Hepatocyte (in vitro differentiated cells): ENCODE data around the gene KIF26B. TPM values are rescaled to one million over a fixed set of nuclear protein-coding genes. Genes with fewer than 3 reads are reported as not detected.

Source experiments
- DNase-seq: peaks from one replicate; pipeline ENCODE4 v3.0.0-alpha.2; 2016; ENCODE audit warnings: low spot score
- H2AFZ ChIP-seq: fragments of 200-600 bp; sonication (generic); 2 replicates; pipeline ENCODE4 v1.6.0; 2016; ENCODE audit warnings: antibody characterized with exemption, mild to moderate bottlenecking
- H3K27ac ChIP-seq: fragments of 200-600 bp; sonication (generic); 2 replicates; pipeline ENCODE4 v1.5.1; 2016; ENCODE audit warnings: mild to moderate bottlenecking
- H3K27me3 ChIP-seq: fragments of 200-600 bp; sonication (generic); 2 replicates; pipeline ENCODE4 v1.6.1; 2016
- H3K36me3 ChIP-seq: fragments of 200-600 bp; sonication (generic); replicated peaks from 2 replicates; pipeline ENCODE4 v1.5.1; 2016; ENCODE audit warnings: low read depth; ENCODE audit not compliant: insufficient read depth
- H3K4me1 ChIP-seq: fragments of 200-600 bp; sonication (generic); 2 replicates; pipeline ENCODE4 v1.5.1; 2016; ENCODE audit warnings: mild to moderate bottlenecking, moderate library complexity; ENCODE audit not compliant: insufficient read depth
- H3K4me2 ChIP-seq: fragments of 200-600 bp; sonication (generic); 2 replicates; pipeline ENCODE4 v1.6.0; 2016
- H3K4me3 ChIP-seq: fragments of 200-600 bp; sonication (generic); 2 replicates; pipeline ENCODE4 v1.5.1; 2016; ENCODE audit warnings: mild to moderate bottlenecking
- H3K79me2 ChIP-seq: fragments of 200-600 bp; sonication (generic); 2 replicates; pipeline ENCODE4 v1.6.0; 2017; ENCODE audit warnings: mild to moderate bottlenecking
- H3K9me2 ChIP-seq: fragments of 200-600 bp; sonication (generic); replicated peaks from 2 replicates; pipeline ENCODE4 v1.6.0; 2017; ENCODE audit warnings: mild to moderate bottlenecking; ENCODE audit not compliant: insufficient read depth
- H3K9me3 ChIP-seq: fragments of 200-600 bp; sonication (generic); 2 replicates; pipeline ENCODE4 v1.5.1; 2016; ENCODE audit warnings: low read depth, mild to moderate bottlenecking
- H4K20me1 ChIP-seq: fragments of 200-600 bp; sonication (generic); 2 replicates; pipeline ENCODE4 v1.6.0; 2016; ENCODE audit warnings: mild to moderate bottlenecking; ENCODE audit not compliant: insufficient read depth, poor library complexity, severe bottlenecking
- CTCF ChIP-seq: fragments of 200-600 bp; sonication (generic); IDR thresholded peaks from 2 replicates; pipeline ENCODE4 v1.5.1; 2016; ENCODE audit warnings: antibody characterized with exemption, mild to moderate bottlenecking; ENCODE audit not compliant: poor library complexity
- EZH2 ChIP-seq: fragments of 200-600 bp; sonication (generic); IDR thresholded peaks from 2 replicates; pipeline ENCODE4 v1.6.1; 2016; ENCODE audit warnings: antibody characterized with exemption, mild to moderate bottlenecking, borderline replicate concordance
- EZH2phosphoT487 ChIP-seq: fragments of 200-600 bp; sonication (generic); IDR thresholded peaks from one replicate; pipeline ENCODE4 v1.6.1; 2018; ENCODE audit warnings: antibody characterized with exemption, mild to moderate bottlenecking, low read depth, moderate library complexity; ENCODE audit not compliant: unreplicated experiment, severe bottlenecking
- WGBS: methylation state at CpG from one replicate; pipeline ENCODE4 v1.1.6; 2016; ENCODE audit warnings: low lambda C conversion rate; ENCODE audit errors: missing lambda C conversion rate; 5-methylcytosine and 5-hydroxymethylcytosine counted together
- polyA plus RNA-seq: library from polyadenylated mRNA; unstranded; fragments of >200 nt; fragmentation: Nextera tagmentation; extraction: Ambion mirVana; gene quantifications from 2 replicates; pipeline ENCODE4 v1.2.1, GENCODE V29; 2016
- total RNA-seq: library from RNA; depleted of rRNA; stranded (reverse); fragments of >200 nt; gene quantifications from 2 replicates; pipeline ENCODE4 v1.2.3, GENCODE V29; 2014

The KIF26B gene
- total and polyA plus RNA-seq, 2 experiments from 2014 or later, result 12.7 to 21.6 TPM

- DNase-seq, result peak; percentile 44
- Histone ChIP-seq H3K27ac (peak overlapping the region; percentile 48), H4K20me1 (no peaks in the 10 kb centered on the region), H3K9me2 (no peaks in the 10 kb centered on the region), H3K4me3 (no peak overlapping the region), H3K79me2 (no peaks in the 10 kb centered on the region), H3K36me3 (no peaks in the 10 kb centered on the region), H3K27me3 (no peaks in the 10 kb centered on the region), H3K4me2 (peak overlapping the region; percentile 30), H3K4me1 (peaks cover 54% of the 10 kb centered on the region), H3K9me3 (no peaks in the 10 kb centered on the region), H2AFZ (no peak overlapping the region)
- 42% methylated on average over 25 of the region's 25 CpGs for WGBS
- TF ChIP-seq CTCF (peak; percentile 5), EZH2 (no peak), EZH2phosphoT487 (no peak)
These were observed 454.8 kb downstream of the KIF26B start for GRCh38 chr1:245609354-245610150.

- Histone ChIP-seq H3K9me2 (no peaks in the 10 kb centered on the region), H3K4me2 (no peak overlapping the region), H3K4me3 (no peak overlapping the region), H2AFZ (no peak overlapping the region), H3K4me1 (peaks cover 49% of the 10 kb centered on the region), H3K9me3 (no peaks in the 10 kb centered on the region), H3K27me3 (no peaks in the 10 kb centered on the region), H3K36me3 (no peaks in the 10 kb centered on the region), H4K20me1 (no peaks in the 10 kb centered on the region), H3K27ac (no peak overlapping the region), H3K79me2 (no peaks in the 10 kb centered on the region)
- no peak for DNase-seq
- TF ChIP-seq CTCF (no peak), EZH2phosphoT487 (no peak), EZH2 (no peak)
- 68% methylated on average over 2 of the region's 2 CpGs for WGBS
These were observed 456.5 kb downstream of the KIF26B start for GRCh38 chr1:245611251-245611650.

GRCh38 chr1:245614476-245614875 is 459.7 kb downstream of the KIF26B start:
- Histone ChIP-seq H3K4me1 (peaks cover 29% of the 10 kb centered on the region), H3K27ac (peak overlapping the region; percentile 23), H2AFZ (no peak overlapping the region), H4K20me1 (no peaks in the 10 kb centered on the region), H3K36me3 (no peaks in the 10 kb centered on the region), H3K9me3 (no peaks in the 10 kb centered on the region), H3K79me2 (no peaks in the 10 kb centered on the region), H3K9me2 (no peaks in the 10 kb centered on the region), H3K4me2 (no peak overlapping the region), H3K4me3 (no peak overlapping the region), H3K27me3 (no peaks in the 10 kb centered on the region)
- TF ChIP-seq EZH2, result no peak
- DNase-seq, result no peak
- WGBS, result 64% methylated on average over 13 of the region's 13 CpGs

- Histone ChIP-seq H3K4me3 (no peak overlapping the region), H3K36me3 (no peaks in the 10 kb centered on the region), H3K4me1 (peaks cover 24% of the 10 kb centered on the region), H3K9me3 (no peaks in the 10 kb centered on the region), H3K4me2 (peak overlapping the region; percentile 1), H2AFZ (no peak overlapping the region), H3K79me2 (no peaks in the 10 kb centered on the region), H3K9me2 (no peaks in the 10 kb centered on the region), H3K27ac (peak overlapping the region; percentile 9), H4K20me1 (no peaks in the 10 kb centered on the region), H3K27me3 (no peaks in the 10 kb centered on the region)
- no peak for DNase-seq
- WGBS, result 55% methylated on average over 4 of the region's 4 CpGs
- no peak for TF ChIP-seq EZH2phosphoT487
- TF ChIP-seq EZH2, result no peak
- TF ChIP-seq CTCF, result no peak
These were observed 460.2 kb downstream of the KIF26B start for GRCh38 chr1:245615001-245615400.
